ENCODE data around the gene SLC17A1. TPM values are rescaled to one million over a fixed set of nuclear protein-coding genes. Genes with fewer than 3 reads are reported as not detected.

SLC17A1 gene
- total and polyA plus RNA-seq, 12 donors, result 0.06 to 1.0 (median 0.23) TPM; not detected in 7

DNA sequence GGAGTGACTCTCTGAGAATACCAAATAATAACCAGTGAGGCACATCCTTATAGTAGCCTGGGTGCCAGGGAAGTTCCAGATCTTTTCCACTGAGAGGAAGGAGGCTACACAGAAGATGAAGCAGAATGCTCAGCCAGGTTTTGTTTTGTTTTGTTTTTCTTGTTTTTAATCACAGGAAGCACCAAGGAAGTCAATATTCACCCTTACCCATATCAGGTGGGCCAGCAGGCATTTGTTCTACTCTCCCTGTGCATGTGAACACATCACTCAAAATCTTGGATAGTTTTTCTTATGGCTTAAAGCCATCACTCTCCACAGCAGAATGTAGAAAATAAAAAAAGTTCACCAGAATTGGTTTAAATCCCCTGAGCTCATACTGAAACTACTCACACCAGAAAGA lies 10.5 kb downstream of the SLC17A1 start:
- Histone ChIP-seq H3K4me1 (replicated peaks in 1 of 2) (no peaks in the 10 kb centered on the region), H3K4me3 (no peak overlapping the region), H3K36me3 (replicated peaks in 1 of 2) (no peaks in the 10 kb centered on the region), H3K27me3 (no peaks in the 10 kb centered on the region), H3K27ac (no peak overlapping the region), H3K9me3 (replicated peaks in 1 of 3) (no peaks in the 10 kb centered on the region)
- DNase-seq, result no peak
- no peak for TF ChIP-seq POLR2A (IDR thresholded peaks at IDR 0.05)
- TF ChIP-seq, protein P1, sequence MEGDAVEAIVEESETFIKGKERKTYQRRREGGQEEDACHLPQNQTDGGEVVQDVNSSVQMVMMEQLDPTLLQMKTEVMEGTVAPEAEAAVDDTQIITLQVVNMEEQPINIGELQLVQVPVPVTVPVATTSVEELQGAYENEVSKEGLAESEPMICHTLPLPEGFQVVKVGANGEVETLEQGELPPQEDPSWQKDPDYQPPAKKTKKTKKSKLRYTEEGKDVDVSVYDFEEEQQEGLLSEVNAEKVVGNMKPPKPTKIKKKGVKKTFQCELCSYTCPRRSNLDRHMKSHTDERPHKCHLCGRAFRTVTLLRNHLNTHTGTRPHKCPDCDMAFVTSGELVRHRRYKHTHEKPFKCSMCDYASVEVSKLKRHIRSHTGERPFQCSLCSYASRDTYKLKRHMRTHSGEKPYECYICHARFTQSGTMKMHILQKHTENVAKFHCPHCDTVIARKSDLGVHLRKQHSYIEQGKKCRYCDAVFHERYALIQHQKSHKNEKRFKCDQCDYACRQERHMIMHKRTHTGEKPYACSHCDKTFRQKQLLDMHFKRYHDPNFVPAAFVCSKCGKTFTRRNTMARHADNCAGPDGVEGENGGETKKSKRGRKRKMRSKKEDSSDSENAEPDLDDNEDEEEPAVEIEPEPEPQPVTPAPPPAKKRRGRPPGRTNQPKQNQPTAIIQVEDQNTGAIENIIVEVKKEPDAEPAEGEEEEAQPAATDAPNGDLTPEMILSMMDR (IDR thresholded peaks at IDR 0.05), result no peak
- intact Hi-C loops (cut with DNase I), result no loop called here

DNA sequence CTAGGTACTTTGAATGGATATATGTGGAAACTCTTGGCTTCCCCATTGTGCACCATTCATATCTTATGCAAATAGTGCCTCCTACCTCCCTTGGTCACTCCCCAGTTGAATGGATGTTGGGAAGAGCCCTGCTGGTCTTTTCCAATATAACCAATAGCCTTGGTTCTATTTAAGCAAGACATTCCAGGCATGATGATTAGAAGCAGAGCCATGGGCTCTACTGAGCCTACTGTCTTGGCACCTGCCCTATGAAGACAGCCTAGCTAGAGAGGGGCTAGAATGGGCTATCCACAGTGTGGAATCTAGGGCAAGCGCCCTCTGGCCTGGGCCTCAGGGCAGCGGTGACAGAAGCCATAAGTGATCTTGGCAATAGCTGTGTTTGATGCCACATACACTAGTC lies 15.6 kb downstream of the SLC17A1 start:
- Histone ChIP-seq H3K4me3 (no peak overlapping the region), H3K27me3 (no peaks in the 10 kb centered on the region), H3K4me1 (replicated peaks in 1 of 2) (no peaks in the 10 kb centered on the region), H3K36me3 (replicated peaks in 1 of 2) (no peaks in the 10 kb centered on the region), H3K27ac (no peak overlapping the region), H3K9me3 (replicated peaks in 1 of 3) (no peaks in the 10 kb centered on the region)
- TF ChIP-seq, protein P1 (IDR thresholded peaks at IDR 0.05), result no peak
- TF ChIP-seq POLR2A (IDR thresholded peaks at IDR 0.05), result no peak
- intact Hi-C loops (cut with DNase I), result no loop called here
- 92 to 97% (median 95%) methylated on average over 2 of the region's 2 CpGs for WGBS, 4 donors
- DNase-seq, result no peak

DNA sequence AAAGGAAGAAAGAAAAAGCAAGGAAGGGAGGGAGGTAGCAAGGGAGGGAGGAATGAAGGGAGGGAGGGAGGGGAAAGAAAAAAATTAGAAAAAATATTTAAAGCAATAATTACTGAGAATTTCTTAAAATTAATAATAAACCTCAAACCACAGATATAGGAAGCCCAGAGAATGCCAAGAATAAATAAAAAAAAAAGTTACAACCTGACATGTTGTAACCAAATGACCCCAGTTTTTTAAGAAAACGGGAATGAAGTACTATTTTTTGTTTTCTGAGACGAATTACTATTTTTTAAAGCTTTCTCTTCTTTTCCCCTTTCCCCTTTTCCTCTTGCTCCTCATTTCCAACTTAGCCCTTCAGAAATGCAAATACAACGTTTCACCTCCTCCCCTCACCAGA lies 16.7 kb downstream of the SLC17A1 start:
- Histone ChIP-seq H3K9me3 (replicated peaks in 1 of 3) (no peaks in the 10 kb centered on the region), H3K4me3 (no peak overlapping the region), H3K4me1 (replicated peaks in 1 of 2) (no peaks in the 10 kb centered on the region), H3K27ac (no peak overlapping the region), H3K27me3 (no peaks in the 10 kb centered on the region), H3K36me3 (replicated peaks in 1 of 2) (no peaks in the 10 kb centered on the region)
- intact Hi-C loops (cut with DNase I), result no loop called here
- TF ChIP-seq, protein P1 (IDR thresholded peaks at IDR 0.05), result no peak
- TF ChIP-seq POLR2A (IDR thresholded peaks at IDR 0.05), result no peak
- WGBS, 4 donors, result 46 to 57% (median 56%) methylated on average over 3 of the region's 3 CpGs
- no peak for DNase-seq

- intact Hi-C loops (cut with DNase I), result no loop called here
- no peak overlapping the region for H3K4me3 ChIP-seq
- no peaks in the 10 kb centered on the region for H3K27me3 ChIP-seq
- H3K36me3 ChIP-seq (replicated peaks in 1 of 2), result no peaks in the 10 kb centered on the region
- no peaks in the 10 kb centered on the region for H3K9me3 ChIP-seq (replicated peaks in 1 of 3)
- TF ChIP-seq, protein P1 (IDR thresholded peaks at IDR 0.05), result no peak
- TF ChIP-seq POLR2A (IDR thresholded peaks at IDR 0.05), result no peak
- H3K4me1 ChIP-seq (replicated peaks in 1 of 2), result no peaks in the 10 kb centered on the region
- WGBS, 4 donors, result 84 to 91% (median 87%) methylated on average over 2 of the region's 2 CpGs
- no peak for DNase-seq
- H3K27ac ChIP-seq, result no peak overlapping the region
Measured at GRCh38 chr6:25804804-25805203, 27.0 kb downstream of the SLC17A1 start.

Measured in adrenal gland (tissue), 12 donors.